GM04503 (cell line): ENCODE data around the gene IDE.
"Not testable (repeated sequence)": the region's sequence is repeated elsewhere in the genome, so short reads cannot be mapped to it uniquely, and the experiment has no call there.

ENCODE experiments used
- DNase-seq: peaks from one replicate; pipeline ENCODE4 v3.0.0-alpha.2; 2012; ENCODE audit warnings: low read depth

IDE gene

DNA sequence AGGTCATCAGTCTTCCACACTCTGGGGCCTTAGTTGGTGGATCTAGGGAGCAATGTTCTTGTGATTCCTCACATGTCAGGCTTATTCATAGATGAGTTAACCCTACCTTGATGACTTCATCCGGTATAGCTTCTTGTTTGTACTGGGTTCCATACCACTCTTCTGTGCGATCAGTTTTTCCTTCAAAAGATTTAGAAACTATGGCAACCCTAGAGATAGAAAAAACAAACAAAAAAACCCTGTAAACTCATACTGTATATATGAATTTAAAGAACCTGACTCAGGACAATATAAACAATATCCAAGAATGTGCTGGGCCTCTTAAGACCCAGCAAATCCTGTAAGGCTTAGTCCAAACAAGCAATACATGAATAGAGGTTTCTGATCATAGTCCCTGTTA, 83.5 kb downstream of the IDE start:
- no peak for DNase-seq

GRCh38 chr10:92486637-92487036, 87.3 kb downstream of the IDE start:
- DNase-seq: no peak

DNA sequence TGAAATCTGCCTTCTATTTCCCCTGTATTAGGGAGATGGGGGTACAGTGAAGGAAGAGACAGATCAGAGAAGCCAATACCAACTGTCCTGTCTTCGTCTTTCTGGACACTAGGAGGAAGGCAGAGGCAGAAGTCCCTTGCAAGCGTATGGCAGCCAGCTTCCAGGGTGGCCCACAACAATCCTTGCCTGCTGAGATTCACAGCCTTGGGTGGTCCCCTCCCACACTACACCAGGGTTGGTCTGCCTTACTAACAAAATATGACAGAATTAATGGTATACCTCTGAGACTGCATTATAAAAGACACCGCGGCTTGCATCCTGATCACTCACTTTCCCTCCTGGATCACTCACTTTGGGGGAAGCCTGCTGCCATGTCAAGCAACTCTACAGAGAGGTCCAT, 90.4 kb downstream of the IDE start:
- no peak for DNase-seq

GRCh38 chr10:92480413-92480812, 93.5 kb downstream of the IDE start:
- no peak for DNase-seq

DNA sequence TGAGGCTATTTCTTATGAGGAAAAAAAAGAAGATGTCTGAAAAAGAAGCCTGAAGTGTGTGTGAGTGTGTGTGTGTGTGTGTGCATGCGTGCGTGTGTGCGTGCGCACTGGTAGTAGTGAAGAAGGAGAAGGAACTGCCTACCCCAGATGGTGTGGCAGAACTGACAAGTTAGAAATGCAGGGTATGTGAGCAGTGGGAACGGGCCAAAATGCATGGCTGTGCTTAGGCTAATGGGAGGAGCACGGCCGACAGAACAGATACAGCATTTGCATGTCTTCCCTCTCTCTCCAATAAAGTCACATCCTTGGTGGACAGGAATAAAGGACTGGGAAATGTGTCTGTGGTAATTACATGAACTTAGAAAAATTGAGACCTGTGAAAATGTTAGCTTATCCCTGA, 94.3 kb downstream of the IDE start:
- no peak for DNase-seq

DNA sequence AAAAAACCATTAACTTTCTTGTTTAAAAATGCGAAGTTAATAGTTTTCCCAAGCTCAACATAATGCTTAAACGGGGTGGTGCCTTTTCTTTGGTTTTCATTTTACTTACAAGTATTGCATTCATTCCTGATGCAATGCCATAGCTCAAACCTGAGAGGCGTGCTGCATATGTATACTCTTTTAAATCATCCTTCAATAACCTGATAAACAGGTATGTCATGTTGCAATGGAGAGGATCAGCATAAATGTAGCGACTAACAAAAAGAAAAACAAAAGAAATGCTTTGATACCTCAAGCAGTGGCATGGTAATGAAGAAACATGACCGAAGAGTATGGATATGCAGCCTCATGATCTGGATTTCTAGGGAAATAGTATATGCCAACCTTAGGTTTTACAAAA, 95.4 kb downstream of the IDE start:
- no peak for DNase-seq

GRCh38 chr10:92475357-92475868, 98.5 kb downstream of the IDE start:
- no peak for DNase-seq

- no peak for DNase-seq
These were observed 103.9 kb downstream of the IDE start for GRCh38 chr10:92470026-92470425.

GRCh38 chr10:92464364-92464763, 109.5 kb downstream of the IDE start:
- DNase-seq: no peak

GRCh38 chr10:92463582-92463981, 110.3 kb downstream of the IDE start:
- DNase-seq: no peak

DNA sequence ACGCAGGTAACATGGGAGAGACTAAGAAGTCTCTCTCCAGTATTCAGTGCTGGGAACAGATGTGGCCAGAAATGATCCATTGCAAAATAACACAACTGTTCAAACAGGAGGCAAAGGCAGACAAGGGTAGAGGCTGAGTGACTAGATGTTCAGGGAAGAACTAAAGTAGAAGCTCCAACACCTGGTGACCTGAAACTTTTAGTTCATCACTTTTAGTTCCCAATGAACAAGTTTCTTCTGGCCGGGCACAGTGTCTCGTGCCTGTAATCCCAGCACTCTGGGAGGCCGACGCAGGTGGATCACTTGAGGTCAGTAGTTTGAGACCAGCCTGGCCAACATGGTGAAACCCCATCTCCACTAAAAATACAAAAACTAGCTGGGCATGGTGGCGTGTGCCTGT, 118.9 kb downstream of the IDE start:
- not testable (repeated sequence) for DNase-seq

DNA sequence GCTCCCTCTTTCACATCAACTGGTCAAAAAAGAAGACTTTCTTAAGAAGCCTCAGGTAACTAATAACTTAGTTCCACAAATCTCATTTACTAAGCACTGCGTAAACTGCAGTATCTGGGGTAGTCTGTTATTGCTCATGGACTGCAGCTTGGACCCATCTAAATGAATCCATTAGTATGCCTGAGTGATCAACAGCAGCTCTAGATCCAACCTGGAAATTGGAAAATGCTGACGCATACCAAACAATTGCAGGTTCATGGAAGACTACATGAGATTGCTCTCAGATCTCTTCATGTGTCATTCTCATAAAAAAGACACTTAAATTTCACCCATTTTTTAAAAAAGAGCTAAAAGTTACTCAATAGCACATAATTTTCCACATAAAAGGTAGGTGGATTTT, 121.6 kb downstream of the IDE start:
- no peak for DNase-seq

DNA sequence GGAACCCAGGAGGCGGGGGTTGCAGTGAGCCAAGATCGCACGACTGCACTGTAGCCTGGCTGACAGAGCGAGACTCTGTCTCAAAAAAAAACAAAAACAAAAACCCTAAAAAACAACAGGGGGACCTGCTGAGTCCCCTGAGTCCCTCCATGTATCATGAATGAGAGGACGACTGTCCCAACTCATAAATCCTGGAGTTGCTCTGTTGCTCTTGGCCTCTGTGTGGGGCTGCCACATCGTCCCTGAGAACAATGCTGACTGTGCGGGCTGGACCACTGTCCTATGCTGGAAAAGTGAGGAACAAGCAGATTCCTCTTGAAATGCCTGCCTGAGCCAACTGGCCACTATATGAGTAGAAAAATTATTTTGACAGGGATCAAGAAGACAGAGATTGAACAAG, 122.5 kb downstream of the IDE start:
- no peak for DNase-seq

GRCh38 chr10:92450896-92451295, 123.0 kb downstream of the IDE start:
- DNase-seq: no peak

DNA sequence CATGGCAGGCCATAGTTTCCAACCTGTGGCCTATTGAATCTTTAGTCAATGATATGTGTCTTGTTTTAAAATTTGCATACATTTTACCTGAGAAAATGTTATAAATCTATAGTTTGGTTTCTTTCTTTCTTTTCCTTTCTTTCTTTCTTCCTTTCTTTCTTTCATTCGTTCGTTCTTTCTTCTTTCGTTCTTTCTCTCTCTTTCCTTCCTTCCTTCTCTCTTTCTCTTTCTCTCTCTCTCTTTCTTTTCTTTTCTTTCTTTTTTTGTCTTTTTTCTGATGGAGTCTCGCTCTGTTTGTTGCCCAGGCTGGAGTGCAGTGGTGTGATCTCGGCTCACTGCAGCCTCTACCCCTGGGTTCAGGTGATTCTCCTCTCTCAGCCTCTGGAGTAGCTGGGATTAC, 133.3 kb downstream of the IDE start:
- DNase-seq: no peak

DNA sequence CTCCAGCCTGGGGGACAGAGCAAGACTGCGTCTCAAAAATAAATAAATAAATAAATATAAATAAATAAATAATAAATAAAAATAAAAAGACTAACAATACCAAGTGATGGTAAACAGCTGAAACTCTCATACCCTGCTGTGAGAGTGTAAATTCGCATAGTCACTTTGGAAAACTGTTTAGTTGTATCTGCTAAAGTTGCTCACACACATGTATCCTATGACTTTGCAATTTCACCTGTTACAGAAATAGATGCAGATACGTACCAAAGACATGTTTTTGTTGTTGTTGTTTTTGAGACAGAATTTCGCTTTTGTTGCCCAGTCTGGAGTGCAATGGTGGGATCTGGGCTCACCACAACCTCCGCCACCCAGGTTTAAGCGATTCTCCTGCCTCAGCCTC, 135.7 kb downstream of the IDE start:
- no peak for DNase-seq

DNA sequence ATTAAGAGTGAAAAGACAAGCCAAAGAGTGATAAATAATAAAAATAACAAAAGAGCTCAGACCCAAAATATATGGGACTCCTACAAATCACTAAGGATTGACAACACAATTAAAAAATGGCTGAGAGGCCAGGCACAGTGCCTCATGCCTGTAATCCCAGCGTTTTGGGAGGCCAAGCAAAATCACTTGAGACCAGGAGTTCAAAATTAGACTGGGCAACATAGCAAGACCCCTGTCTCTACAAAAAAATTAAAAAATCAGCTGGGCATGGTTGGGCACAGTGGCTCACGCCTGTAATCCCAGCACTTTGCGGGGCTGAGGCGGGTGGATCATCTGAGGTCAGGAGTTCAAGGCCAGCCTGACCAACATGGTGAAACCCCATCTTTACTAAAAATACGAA, 137.3 kb downstream of the IDE start:
- no peak for DNase-seq

DNA sequence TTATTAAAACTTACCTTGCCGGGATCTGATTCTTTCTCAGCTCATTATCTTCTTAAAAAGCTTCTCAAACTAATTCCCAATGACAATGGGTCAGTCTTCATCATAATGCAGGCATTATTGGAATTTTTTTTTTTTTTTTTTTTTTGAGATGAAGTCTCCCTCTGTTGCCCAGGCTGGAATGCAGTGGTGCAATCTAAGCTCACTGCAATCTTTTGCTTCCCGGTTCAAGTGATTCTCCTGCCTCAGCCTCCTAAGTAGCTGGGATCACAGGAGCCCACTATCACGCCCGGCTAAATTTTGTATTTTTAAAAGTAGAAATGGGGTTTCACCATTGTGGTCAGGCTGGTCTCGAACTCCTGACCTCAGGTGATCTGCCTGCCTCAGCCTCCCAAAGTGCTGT, 137.8 kb downstream of the IDE start:
- not testable (repeated sequence) for DNase-seq

- no peak for DNase-seq
These were observed 139.5 kb downstream of the IDE start for GRCh38 chr10:92434385-92434784.

GRCh38 chr10:92432596-92432995, 141.3 kb downstream of the IDE start:
- DNase-seq: no peak

- no peak for DNase-seq
These were observed 143.8 kb downstream of the IDE start for GRCh38 chr10:92430103-92430502.

DNA sequence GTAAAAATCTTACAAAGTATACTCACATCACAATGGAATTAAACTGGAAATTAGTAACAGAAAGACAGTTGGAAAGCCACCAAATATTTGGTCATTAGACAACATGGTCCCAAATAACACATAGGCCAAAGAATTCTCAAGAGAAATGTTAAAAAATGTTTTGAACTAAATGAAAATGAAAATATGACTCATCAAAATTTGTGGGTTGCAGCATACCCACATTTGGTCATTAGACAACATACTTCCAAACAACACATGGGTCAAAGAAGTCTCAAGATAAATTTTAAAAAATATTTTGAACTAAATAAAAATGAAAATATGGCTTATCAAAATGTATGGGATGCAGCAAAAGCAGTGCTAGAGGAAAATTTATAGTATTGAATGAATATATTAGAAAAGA, 152.3 kb downstream of the IDE start:
- DNase-seq: no peak

GRCh38 chr10:92420546-92421275, 153.2 kb downstream of the IDE start:
- no peak for DNase-seq
